ENCODE data around the gene C9orf152. TPM values are rescaled to one million over a fixed set of nuclear protein-coding genes. Genes with fewer than 3 reads are reported as not detected.

C9orf152 gene
- total and polyA plus RNA-seq, 2 of the 13 experiments (the other 11 are each of a cell fraction or from before 2014, with no cell fraction given) = 0.24 to 0.48 TPM

- DNase-seq (ENCODE audit: low spot score) = no peak
- POLR2A ChIA-PET = no interaction called here
- ATAC-seq = no peak
- H3K4me1 ChIP-seq (ENCODE audit: insufficient read depth, low read length) = peaks cover 55% of the 10 kb centered on the region
- no peak overlapping the region for H3K4me3 ChIP-seq (replicated peaks in 1 of 3; ENCODE audit: insufficient read depth in 1 of 3, low read depth in 2 of 3, low read length in 3 of 3)
- intact Hi-C loops (cut with micrococcal nuclease; ENCODE audit: unreplicated experiment) = no loop called here
- H3K27ac ChIP-seq (ENCODE audit: extremely low read length, insufficient read depth, low read length) = no peak overlapping the region
- peaks cover 72% of the 10 kb centered on the region for H3K79me2 ChIP-seq (ENCODE audit: insufficient read depth, low read length)
- whole genome bisulfite sequencing (ENCODE audit: low lambda C conversion rate) = 96% methylated on average over 4 of the region's 4 CpGs
- no peak overlapping the region for H2AFZ ChIP-seq (ENCODE audit: low read length)
- no peak overlapping the region for H3K4me2 ChIP-seq (ENCODE audit: low read depth, low read length)
- BruUV-seq (replicated peaks) = no TSS peak
- H3K36me3 ChIP-seq (replicated peaks in 1 of 2; ENCODE audit: control insufficient read depth in 1 of 2, insufficient read depth in 2 of 2, low read length in 2 of 2) = peaks cover 16 to 50% of the 10 kb centered on the region in 2 experiments
- CTCF ChIA-PET (ENCODE audit: low intra/inter-chr PET ratio, low total read pairs) = no interaction called here
- TF ChIP-seq KDM6A (CRISPR knock-in tag; IDR thresholded peaks at IDR 0.05; ENCODE audit: low read depth) (no peak), POGK (CRISPR knock-in tag; conservative IDR thresholded peaks at IDR 0.05) (no peak), LCORL (IDR thresholded peaks at IDR 0.05) (no peak), LCORL (CRISPR knock-in tag; IDR thresholded peaks at IDR 0.05) (no peak), FOXK2 (IDR thresholded peaks at IDR 0.05) (no peak), ZNF737 (CRISPR knock-in tag; IDR thresholded peaks at IDR 0.05; ENCODE audit: borderline replicate concordance) (no peak), PRDM10 (CRISPR knock-in tag; IDR thresholded peaks at IDR 0.05; ENCODE audit: low read depth) (no peak), ZNF558 (CRISPR knock-in tag; IDR thresholded peaks at IDR 0.05; ENCODE audit: borderline replicate concordance) (no peak), RFX3 (CRISPR knock-in tag; IDR thresholded peaks at IDR 0.05) (no peak), HBP1 (CRISPR knock-in tag; IDR thresholded peaks at IDR 0.05; ENCODE audit: low read depth) (no peak), ATF1 (CRISPR knock-in tag; IDR thresholded peaks at IDR 0.05) (no peak), SNAPC4 (CRISPR knock-in tag; IDR thresholded peaks at IDR 0.05) (no peak), YEATS2 (CRISPR knock-in tag; IDR thresholded peaks at IDR 0.05; ENCODE audit: borderline replicate concordance) (no peak)
- no peaks in the 10 kb centered on the region; a peak in 1 of 5 replicates for H3K27me3 ChIP-seq (ENCODE audit: control insufficient read depth in 1 of 2, insufficient read depth in 2 of 2, low read length in 2 of 2)
- no peak for FAIRE-seq
- no peak overlapping the region for H3K9ac ChIP-seq (ENCODE audit: insufficient read depth, low read depth, low read length)
- peaks cover 70% of the 10 kb centered on the region for H4K20me1 ChIP-seq (ENCODE audit: insufficient read depth, low read length)
- in situ Hi-C loops (cut with HindIII; ENCODE audit: extremely low pct_ligation_motif_present, low pct_unique_long_range_greater_than_20kb) = no loop called here
- H3K9me3 ChIP-seq (ENCODE audit: low read length) = no peaks in the 10 kb centered on the region
These were observed 41.6 kb upstream of the C9orf152 start for GRCh38 chr9:110249603-110250002.

Measured in HepG2 (cell line).